ENCODE measurements around the gene KRTAP21-1. TPM values are rescaled to one million over a fixed set of nuclear protein-coding genes. Genes with fewer than 3 reads are reported as not detected.
"Not testable (repeated sequence)": the region's sequence is repeated elsewhere in the genome, so short reads cannot be mapped to it uniquely, and the experiment has no call there.

Gene KRTAP21-1
- polyA plus RNA-seq = not detected in 2 replicates
- polyA minus RNA-seq = not detected in 2 replicates

DNA sequence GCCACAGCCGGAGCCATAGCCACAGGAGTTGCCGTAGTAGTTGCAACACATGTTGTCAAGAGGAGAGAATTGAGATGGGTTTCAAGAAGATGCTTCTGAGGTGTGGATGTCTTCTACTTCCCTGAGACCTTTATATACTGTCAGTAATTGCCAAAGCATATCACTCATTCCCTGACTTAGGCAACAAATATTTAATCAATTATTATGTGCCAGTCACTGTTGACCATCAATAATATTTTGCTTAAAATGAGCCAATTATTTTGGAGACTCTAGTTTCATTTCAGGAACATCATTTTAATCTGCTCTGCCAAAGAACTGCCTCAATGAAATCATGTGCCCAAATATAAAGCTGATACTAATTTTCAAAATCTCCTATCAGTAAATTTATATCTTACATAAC, at the start of gene KRTAP21-1:
Gene KRTAP21-1, minus strand, starts transcription at position 101 of the 400 bp plus-strand sequence. Its CDS starts 50 bp downstream, at position 51.
- H3K79me2 ChIP-seq (replicated peaks; ENCODE audit: insufficient read depth, low read length); H3K27ac ChIP-seq (ENCODE audit: low read length); H3F3A ChIP-seq (ENCODE audit: insufficient read depth, low read length, poor library complexity, severe bottlenecking); H2AFZ ChIP-seq (ENCODE audit: low read depth, low read length); H3K4me3 ChIP-seq (ENCODE audit: low read length); H3K36me3 ChIP-seq (ENCODE audit: insufficient read depth, low read length); H3K27me3 ChIP-seq (ENCODE audit: insufficient read depth, low read depth, low read length); H3K9me3 ChIP-seq (ENCODE audit: low read length); H3K9ac ChIP-seq (ENCODE audit: low read length); H3K4me2 ChIP-seq (ENCODE audit: low read length); H3K9me2 ChIP-seq (ENCODE audit: insufficient read depth, low read length); H4K20me1 ChIP-seq (ENCODE audit: insufficient read depth): not testable (repeated sequence)

DNA sequence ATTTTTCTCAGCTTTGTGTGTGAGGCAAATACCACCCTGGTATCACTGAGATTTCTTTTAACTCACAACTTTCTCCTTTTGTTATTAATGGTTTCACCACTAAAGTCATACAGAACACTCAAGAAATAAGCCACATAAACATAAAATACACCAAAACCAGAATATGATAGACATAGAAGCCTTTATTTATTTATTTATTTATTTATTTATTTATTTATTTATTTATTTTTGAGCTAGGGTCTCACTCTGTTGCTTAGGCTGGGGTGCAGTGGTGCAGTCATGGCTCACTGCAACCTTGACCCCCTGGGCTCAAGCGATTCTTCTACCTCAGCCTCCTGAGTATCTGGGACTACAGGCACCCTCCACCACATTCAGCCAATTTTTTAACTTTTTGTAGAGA, 45.4 kb upstream of the KRTAP21-1 start:
- no peaks in the 10 kb centered on the region for H3K27me3 ChIP-seq (ENCODE audit: insufficient read depth, low read depth, low read length)
- H3K36me3 ChIP-seq (ENCODE audit: insufficient read depth, low read length) = no peaks in the 10 kb centered on the region
- H3K9me2 ChIP-seq (ENCODE audit: insufficient read depth, low read length) = no peaks in the 10 kb centered on the region

DNA sequence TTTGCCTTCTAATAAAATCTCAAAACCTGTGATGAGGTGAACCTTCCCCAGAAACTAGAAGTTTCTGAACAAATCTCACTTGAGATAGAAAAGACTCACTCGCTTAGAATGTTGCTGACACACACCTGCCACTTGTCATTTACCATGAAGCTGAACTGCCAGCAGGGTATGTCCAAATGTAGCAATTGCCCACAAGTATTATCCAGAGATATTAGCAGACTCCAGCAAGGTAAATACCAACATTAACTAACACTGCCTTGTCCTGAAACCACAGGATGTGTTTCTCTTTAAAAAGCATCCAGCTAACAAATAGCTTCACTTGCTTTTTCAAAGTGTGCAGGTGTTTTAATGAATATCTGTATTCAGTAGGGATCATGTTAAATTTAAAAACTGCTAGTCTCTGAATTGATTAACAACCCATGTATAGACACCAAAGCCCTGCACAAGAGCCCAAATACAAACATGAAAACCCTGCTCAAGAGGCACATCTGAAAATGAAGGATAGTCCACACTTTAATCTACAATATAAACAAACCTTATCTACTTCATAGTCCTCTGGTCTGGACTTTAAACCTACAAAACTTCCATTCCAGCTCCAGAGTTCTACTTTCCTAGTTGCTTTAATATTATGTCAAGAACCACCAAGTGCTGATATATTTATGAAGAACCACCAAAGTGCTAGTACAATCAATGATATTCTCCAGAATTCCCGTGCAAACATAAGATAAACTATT, 38.5 kb upstream of the KRTAP21-1 start:
- peak; percentile 68 for TF ChIP-seq POLR2AphosphoS5 (IDR thresholded peaks at IDR 0.05)
- TF ChIP-seq EZH2 (IDR thresholded peaks at IDR 0.05; ENCODE audit: borderline replicate concordance, insufficient read depth, low read length, poor library complexity, severe bottlenecking) = no peak
- TF ChIP-seq, protein P1, sequence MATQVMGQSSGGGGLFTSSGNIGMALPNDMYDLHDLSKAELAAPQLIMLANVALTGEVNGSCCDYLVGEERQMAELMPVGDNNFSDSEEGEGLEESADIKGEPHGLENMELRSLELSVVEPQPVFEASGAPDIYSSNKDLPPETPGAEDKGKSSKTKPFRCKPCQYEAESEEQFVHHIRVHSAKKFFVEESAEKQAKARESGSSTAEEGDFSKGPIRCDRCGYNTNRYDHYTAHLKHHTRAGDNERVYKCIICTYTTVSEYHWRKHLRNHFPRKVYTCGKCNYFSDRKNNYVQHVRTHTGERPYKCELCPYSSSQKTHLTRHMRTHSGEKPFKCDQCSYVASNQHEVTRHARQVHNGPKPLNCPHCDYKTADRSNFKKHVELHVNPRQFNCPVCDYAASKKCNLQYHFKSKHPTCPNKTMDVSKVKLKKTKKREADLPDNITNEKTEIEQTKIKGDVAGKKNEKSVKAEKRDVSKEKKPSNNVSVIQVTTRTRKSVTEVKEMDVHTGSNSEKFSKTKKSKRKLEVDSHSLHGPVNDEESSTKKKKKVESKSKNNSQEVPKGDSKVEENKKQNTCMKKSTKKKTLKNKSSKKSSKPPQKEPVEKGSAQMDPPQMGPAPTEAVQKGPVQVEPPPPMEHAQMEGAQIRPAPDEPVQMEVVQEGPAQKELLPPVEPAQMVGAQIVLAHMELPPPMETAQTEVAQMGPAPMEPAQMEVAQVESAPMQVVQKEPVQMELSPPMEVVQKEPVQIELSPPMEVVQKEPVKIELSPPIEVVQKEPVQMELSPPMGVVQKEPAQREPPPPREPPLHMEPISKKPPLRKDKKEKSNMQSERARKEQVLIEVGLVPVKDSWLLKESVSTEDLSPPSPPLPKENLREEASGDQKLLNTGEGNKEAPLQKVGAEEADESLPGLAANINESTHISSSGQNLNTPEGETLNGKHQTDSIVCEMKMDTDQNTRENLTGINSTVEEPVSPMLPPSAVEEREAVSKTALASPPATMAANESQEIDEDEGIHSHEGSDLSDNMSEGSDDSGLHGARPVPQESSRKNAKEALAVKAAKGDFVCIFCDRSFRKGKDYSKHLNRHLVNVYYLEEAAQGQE (IDR thresholded peaks at IDR 0.05; ENCODE audit: borderline replicate concordance) = no peak
- Histone ChIP-seq H3K79me2 (replicated peaks; ENCODE audit: insufficient read depth, low read length) (no peaks in the 10 kb centered on the region), H3K36me3 (ENCODE audit: insufficient read depth, low read length) (no peaks in the 10 kb centered on the region), H3K4me3 (ENCODE audit: low read length) (no peak overlapping the region), H2AFZ (ENCODE audit: low read depth, low read length) (no peak overlapping the region), H3K9me3 (ENCODE audit: low read length) (no peaks in the 10 kb centered on the region), H4K20me1 (ENCODE audit: insufficient read depth) (no peaks in the 10 kb centered on the region), H3K9me2 (ENCODE audit: insufficient read depth, low read length) (no peaks in the 10 kb centered on the region), H3K4me2 (ENCODE audit: low read length) (no peak overlapping the region), H3F3A (ENCODE audit: insufficient read depth, low read length, poor library complexity, severe bottlenecking) (no peaks in the 10 kb centered on the region), H3K9ac (ENCODE audit: low read length) (no peak overlapping the region), H3K27me3 (ENCODE audit: insufficient read depth, low read depth, low read length) (no peaks in the 10 kb centered on the region), H3K27ac (ENCODE audit: low read length) (no peak overlapping the region)

More for the DNA sequence above, 45.4 kb upstream of the KRTAP21-1 start:
- no peaks in the 10 kb centered on the region for H3K79me2 ChIP-seq (replicated peaks; ENCODE audit: insufficient read depth, low read length)
- no peak overlapping the region for H3K27ac ChIP-seq (ENCODE audit: low read length)
- no peaks in the 10 kb centered on the region for H3F3A ChIP-seq (ENCODE audit: insufficient read depth, low read length, poor library complexity, severe bottlenecking)
- TF ChIP-seq, protein P1 (IDR thresholded peaks at IDR 0.05; ENCODE audit: borderline replicate concordance) = no peak
- no peak for TF ChIP-seq EP300 (conservative IDR thresholded peaks at IDR 0.05; ENCODE audit: poor library complexity, severe bottlenecking)
- TF ChIP-seq EZH2 (IDR thresholded peaks at IDR 0.05; ENCODE audit: borderline replicate concordance, insufficient read depth, low read length, poor library complexity, severe bottlenecking) = no peak
- TF ChIP-seq, protein P2, sequence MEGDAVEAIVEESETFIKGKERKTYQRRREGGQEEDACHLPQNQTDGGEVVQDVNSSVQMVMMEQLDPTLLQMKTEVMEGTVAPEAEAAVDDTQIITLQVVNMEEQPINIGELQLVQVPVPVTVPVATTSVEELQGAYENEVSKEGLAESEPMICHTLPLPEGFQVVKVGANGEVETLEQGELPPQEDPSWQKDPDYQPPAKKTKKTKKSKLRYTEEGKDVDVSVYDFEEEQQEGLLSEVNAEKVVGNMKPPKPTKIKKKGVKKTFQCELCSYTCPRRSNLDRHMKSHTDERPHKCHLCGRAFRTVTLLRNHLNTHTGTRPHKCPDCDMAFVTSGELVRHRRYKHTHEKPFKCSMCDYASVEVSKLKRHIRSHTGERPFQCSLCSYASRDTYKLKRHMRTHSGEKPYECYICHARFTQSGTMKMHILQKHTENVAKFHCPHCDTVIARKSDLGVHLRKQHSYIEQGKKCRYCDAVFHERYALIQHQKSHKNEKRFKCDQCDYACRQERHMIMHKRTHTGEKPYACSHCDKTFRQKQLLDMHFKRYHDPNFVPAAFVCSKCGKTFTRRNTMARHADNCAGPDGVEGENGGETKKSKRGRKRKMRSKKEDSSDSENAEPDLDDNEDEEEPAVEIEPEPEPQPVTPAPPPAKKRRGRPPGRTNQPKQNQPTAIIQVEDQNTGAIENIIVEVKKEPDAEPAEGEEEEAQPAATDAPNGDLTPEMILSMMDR (IDR thresholded peaks at IDR 0.05; ENCODE audit: poor library complexity, severe bottlenecking) = no peak
- TF ChIP-seq POLR2AphosphoS5 (IDR thresholded peaks at IDR 0.05) = no peak
- TF ChIP-seq RAD21 (conservative IDR thresholded peaks at IDR 0.05) = no peak
- TF ChIP-seq MXI1 (conservative IDR thresholded peaks at IDR 0.05; ENCODE audit: poor library complexity, severe bottlenecking) = no peak
- H3K4me3 ChIP-seq (ENCODE audit: low read length) = no peak overlapping the region
- H3K9me3 ChIP-seq (ENCODE audit: low read length) = no peaks in the 10 kb centered on the region
- H4K20me1 ChIP-seq (ENCODE audit: insufficient read depth) = no peaks in the 10 kb centered on the region
- H3K4me2 ChIP-seq (ENCODE audit: low read length) = no peak overlapping the region
- no peak overlapping the region for H3K9ac ChIP-seq (ENCODE audit: low read length)
- H2AFZ ChIP-seq (ENCODE audit: low read depth, low read length) = no peak overlapping the region
